Gastroesophageal sphincter (tissue), 3 donors: ENCODE results near the gene ARHGAP26.

Experiments used
- POLR2A ChIP-seq, 2 donors: fragments of 450-650 bp; IDR thresholded peaks; one replicate each; pipeline ENCODE4 v1.6.1; 2017; ENCODE audit warnings: antibody characterized with exemption in 2 of 2, mild to moderate bottlenecking in 2 of 2, moderate library complexity in 1 of 2
- POLR2AphosphoS5 ChIP-seq: sonication (generic); formaldehyde crosslinking; IDR thresholded peaks from one replicate; pipeline ENCODE4 v1.6.1; 2017; ENCODE audit warnings: antibody characterized with exemption
- TF ChIP-seq, protein P1 (sequence below), 4 experiments: fragments of 200-600 bp in 2 of 4; fragments of 450-650 bp in 2 of 4; sonication (generic) in 1 of 4; IDR thresholded peaks; one replicate each; pipeline ENCODE4 v1.5.1; 2017 to 2019; ENCODE audit warnings: antibody characterized with exemption in 4 of 4, mild to moderate bottlenecking in 2 of 4, moderate library complexity in 2 of 4

GRCh38 chr5:142944140-142944539 is 174.0 kb downstream of the ARHGAP26 start:
- TF ChIP-seq, protein P1, sequence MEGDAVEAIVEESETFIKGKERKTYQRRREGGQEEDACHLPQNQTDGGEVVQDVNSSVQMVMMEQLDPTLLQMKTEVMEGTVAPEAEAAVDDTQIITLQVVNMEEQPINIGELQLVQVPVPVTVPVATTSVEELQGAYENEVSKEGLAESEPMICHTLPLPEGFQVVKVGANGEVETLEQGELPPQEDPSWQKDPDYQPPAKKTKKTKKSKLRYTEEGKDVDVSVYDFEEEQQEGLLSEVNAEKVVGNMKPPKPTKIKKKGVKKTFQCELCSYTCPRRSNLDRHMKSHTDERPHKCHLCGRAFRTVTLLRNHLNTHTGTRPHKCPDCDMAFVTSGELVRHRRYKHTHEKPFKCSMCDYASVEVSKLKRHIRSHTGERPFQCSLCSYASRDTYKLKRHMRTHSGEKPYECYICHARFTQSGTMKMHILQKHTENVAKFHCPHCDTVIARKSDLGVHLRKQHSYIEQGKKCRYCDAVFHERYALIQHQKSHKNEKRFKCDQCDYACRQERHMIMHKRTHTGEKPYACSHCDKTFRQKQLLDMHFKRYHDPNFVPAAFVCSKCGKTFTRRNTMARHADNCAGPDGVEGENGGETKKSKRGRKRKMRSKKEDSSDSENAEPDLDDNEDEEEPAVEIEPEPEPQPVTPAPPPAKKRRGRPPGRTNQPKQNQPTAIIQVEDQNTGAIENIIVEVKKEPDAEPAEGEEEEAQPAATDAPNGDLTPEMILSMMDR (IDR thresholded peaks at IDR 0.05) = no peak
- TF ChIP-seq POLR2A (IDR thresholded peaks at IDR 0.05) = no peak
- TF ChIP-seq POLR2AphosphoS5 = no peak
